ENCODE measurements around the gene AMBRA1. TPM values are rescaled to one million over a fixed set of nuclear protein-coding genes. Genes with fewer than 3 reads are reported as not detected.
"Not testable (repeated sequence)": the region's sequence is repeated elsewhere in the genome, so short reads cannot be mapped to it uniquely, and the experiment has no call there.

AMBRA1 gene
- total and polyA plus RNA-seq, 8 donors, result 6.8 to 18.7 (median 11.1) TPM

GRCh38 chr11:46373787-46374740 lies 219.8 kb downstream of the AMBRA1 start:
- intact Hi-C loops (cut with DNase I), result no loop called here
- peak in 1 of 4 donors; percentile 14 for ATAC-seq

GRCh38 chr11:46372501-46372900 lies 221.3 kb downstream of the AMBRA1 start:
- ATAC-seq; FAIRE-seq; H3K9me3 ChIP-seq; H3K27ac ChIP-seq; H3K4me1 ChIP-seq; H3K4me3 ChIP-seq; H3K27me3 ChIP-seq; intact Hi-C loops (cut with DNase I): not testable (repeated sequence)
- DNase-seq, result peak in 1 of 6 donors; percentile 36
- WGBS, 2 donors, result 94 to 95% methylated on average over 15 of the region's 15 CpGs
- peaks cover 0 to 35% (median 27%) of the 10 kb centered on the region in 3 donors for H3K36me3 ChIP-seq

More at GRCh38 chr11:46373787-46374740, 219.8 kb downstream of the AMBRA1 start:
- H3K27ac ChIP-seq, result no peak overlapping the region
- DNase-seq, result peak in 2 of 6 donors; percentile 20 to 64
- WGBS, 2 donors, result 90 to 92% methylated on average over 30 of the region's 30 CpGs
- H3K9me3 ChIP-seq, result no peaks in the 10 kb centered on the region
- TF ChIP-seq CTCF (IDR thresholded peaks at IDR 0.05), result no peak
- no peaks in the 10 kb centered on the region for H3K27me3 ChIP-seq
- peaks cover 0 to 35% (median 20%) of the 10 kb centered on the region in 3 donors for H3K36me3 ChIP-seq
- FAIRE-seq, result no peak
- H3K4me3 ChIP-seq, result no peak overlapping the region
- H3K4me1 ChIP-seq, result no peaks in the 10 kb centered on the region

DNA sequence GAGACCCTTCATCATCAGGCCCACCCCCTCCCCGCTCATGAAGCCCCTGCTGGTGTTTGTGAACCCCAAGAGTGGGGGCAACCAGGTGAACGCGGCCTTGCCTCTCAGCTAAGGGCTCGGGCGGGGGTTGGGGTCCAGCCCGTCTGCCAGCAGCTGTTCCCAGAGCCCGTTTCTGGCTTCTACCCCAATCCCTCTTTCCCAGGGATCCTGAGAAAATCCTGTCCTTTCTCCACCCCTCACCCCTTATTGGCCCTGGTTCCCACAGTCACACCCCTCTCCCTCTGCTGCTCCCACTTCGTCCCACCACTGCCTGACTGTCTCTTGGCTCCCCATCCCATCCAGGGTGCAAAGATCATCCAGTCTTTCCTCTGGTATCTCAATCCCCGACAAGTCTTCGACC lies 221.7 kb downstream of the AMBRA1 start:
- TF ChIP-seq CTCF (IDR thresholded peaks at IDR 0.05), result no peak
- no peak for ATAC-seq
- intact Hi-C loops (cut with DNase I), result no loop called here
- FAIRE-seq, result no peak
- no peaks in the 10 kb centered on the region for H3K4me1 ChIP-seq
- H3K27ac ChIP-seq, result no peak overlapping the region
- H3K36me3 ChIP-seq, result peaks cover 0 to 35% (median 27%) of the 10 kb centered on the region in 3 donors
- DNase-seq, result peak in 1 of 6 donors; percentile 61
- H3K27me3 ChIP-seq, result no peaks in the 10 kb centered on the region
- WGBS, 2 donors, result 83 to 87% methylated on average over 6 to 10 of the region's 10 CpGs
- no peak overlapping the region for H3K4me3 ChIP-seq
- H3K9me3 ChIP-seq, result no peaks in the 10 kb centered on the region

DNA sequence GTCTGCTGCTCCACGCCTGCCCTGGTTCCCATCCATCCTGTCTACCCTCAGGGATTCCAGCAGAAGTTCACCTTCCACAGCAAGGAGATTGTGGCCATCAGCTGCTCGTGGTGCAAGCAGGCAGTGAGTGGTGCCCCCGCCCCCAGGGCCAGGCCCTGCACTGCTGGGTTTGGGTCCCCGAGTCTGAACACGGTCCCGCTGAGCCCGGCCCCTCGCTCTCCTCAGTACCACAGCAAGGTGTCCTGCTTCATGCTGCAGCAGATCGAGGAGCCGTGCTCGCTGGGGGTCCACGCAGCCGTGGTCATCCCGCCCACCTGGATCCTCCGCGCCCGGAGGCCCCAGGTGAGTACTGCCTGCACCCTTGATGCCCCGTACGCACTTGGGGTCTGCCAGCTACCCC lies 222.6 kb downstream of the AMBRA1 start:
- peak in 2 of 6 donors; percentile 51 to 74 for DNase-seq
- H3K27ac ChIP-seq; H3K27me3 ChIP-seq; ATAC-seq; FAIRE-seq; H3K4me1 ChIP-seq; intact Hi-C loops (cut with DNase I); H3K4me3 ChIP-seq; H3K9me3 ChIP-seq: not testable (repeated sequence)
- WGBS, 2 donors, result 94 to 96% methylated on average over 17 to 19 of the region's 19 CpGs
- H3K36me3 ChIP-seq, result peaks cover 0 to 35% (median 21%) of the 10 kb centered on the region in 3 donors

- no peak overlapping the region for H3K27ac ChIP-seq
- intact Hi-C loops (cut with DNase I), result no loop called here
- H3K36me3 ChIP-seq, result peaks cover 0 to 26% (median 13%) of the 10 kb centered on the region in 3 donors
- no peak overlapping the region for H3K4me3 ChIP-seq
- H3K27me3 ChIP-seq, result no peaks in the 10 kb centered on the region
- ATAC-seq (no peak), DNase-seq (peak in 1 of 6 donors; percentile 22), FAIRE-seq (no peak)
- H3K9me3 ChIP-seq, result no peaks in the 10 kb centered on the region
- 86 to 93% methylated on average over 13 of the region's 13 CpGs for WGBS, 2 donors
- TF ChIP-seq CTCF (IDR thresholded peaks at IDR 0.05), result no peak
- H3K4me1 ChIP-seq, result no peaks in the 10 kb centered on the region
These were observed 223.6 kb downstream of the AMBRA1 start for GRCh38 chr11:46370253-46370652.

Data from pancreas (tissue), 10 donors.